Stimulated activated CD4-positive, alpha-beta T cell treated with anti-CD3 and anti-CD28 coated beads, Interleukin-1b, Interleukin-23, amount 100 ng/mL, for 4 hours (primary cell): ENCODE measurements around the gene KLK5.
"Not testable (repeated sequence)": the region's sequence is repeated elsewhere in the genome, so short reads cannot be mapped to it uniquely, and the experiment has no call there.

Source experiments
- DNase-seq, 2 donors: peaks; one replicate each; pipeline ENCODE4 v3.0.0-alpha.2; 2020; ENCODE audit warnings: low read depth in 2 of 2

KLK5 gene, protein sequence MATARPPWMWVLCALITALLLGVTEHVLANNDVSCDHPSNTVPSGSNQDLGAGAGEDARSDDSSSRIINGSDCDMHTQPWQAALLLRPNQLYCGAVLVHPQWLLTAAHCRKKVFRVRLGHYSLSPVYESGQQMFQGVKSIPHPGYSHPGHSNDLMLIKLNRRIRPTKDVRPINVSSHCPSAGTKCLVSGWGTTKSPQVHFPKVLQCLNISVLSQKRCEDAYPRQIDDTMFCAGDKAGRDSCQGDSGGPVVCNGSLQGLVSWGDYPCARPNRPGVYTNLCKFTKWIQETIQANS

DNA sequence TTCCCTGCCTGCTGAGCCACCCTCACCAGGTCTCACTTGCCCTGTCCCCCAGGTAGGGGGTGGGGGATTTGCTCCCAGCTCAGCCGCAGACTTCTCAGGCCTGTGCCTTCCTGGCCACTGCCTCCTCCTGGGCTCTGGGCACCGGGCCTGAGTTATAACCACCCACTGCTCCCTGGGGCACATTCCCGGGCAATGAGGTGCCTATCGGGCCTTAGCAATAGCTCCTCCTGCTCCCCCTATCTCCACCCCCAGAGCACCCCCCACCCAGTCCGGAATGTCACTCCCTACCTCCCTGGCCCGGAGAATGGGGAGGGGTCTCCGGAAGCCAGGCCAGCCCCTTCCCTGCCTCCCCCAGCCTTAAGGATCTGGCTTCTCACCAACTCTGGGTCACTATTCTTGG lies at the start of gene KLK5:
TSS of gene KLK5 (minus strand) at position 129 of the 400 bp plus-strand sequence. CDS start 381 bp downstream, outside the sequence.
- DNase-seq: no peak

DNA sequence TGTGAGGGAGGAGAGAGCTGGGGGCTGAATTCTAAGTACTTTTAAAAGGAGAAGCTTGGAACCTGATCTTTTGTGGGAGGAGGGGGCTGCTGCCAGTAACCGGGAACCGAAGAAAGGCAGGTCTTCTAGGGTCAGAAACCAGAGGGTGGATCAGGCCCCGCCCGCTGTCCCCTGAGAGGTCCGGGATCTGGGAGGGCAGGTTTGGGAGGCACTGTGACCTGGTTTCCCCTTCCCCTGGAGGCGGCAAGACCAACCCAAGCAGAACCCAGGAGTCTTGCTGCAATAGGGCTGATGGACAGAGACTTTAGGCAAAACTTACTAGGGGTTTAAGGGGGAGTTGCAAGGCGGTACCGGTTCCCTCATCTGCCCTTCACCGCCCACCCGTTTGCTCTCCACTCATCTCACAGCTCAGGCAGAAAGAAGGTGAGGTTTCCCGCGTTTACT lies 49.3 kb upstream of the KLK5 start:
- no peak for DNase-seq

DNA sequence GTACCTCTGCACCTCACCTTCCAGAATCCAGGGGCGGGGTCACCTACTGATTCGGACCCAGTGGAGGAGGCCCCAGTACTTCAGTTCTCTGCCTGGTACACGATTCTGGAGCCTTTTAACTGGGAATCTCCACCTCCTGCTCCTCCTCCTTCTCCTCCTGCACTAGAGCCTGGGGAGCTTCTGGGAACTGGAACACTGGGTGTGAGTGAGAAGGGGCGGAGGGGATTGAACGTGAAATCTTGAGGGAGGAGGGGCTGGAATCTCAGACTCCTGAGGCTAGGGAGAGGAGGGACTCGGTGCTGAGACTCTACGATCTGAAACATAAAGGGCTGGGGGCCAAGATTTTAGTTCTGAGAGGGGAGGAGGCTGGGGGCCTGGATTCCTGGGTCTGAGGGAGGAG lies 48.7 kb upstream of the KLK5 start, which contains the start of gene KLK8:
TSS of gene KLK8 (minus strand) at position 90 of the 400 bp plus-strand sequence. CDS start 437 bp downstream, outside the sequence.
- no peak for DNase-seq

DNA sequence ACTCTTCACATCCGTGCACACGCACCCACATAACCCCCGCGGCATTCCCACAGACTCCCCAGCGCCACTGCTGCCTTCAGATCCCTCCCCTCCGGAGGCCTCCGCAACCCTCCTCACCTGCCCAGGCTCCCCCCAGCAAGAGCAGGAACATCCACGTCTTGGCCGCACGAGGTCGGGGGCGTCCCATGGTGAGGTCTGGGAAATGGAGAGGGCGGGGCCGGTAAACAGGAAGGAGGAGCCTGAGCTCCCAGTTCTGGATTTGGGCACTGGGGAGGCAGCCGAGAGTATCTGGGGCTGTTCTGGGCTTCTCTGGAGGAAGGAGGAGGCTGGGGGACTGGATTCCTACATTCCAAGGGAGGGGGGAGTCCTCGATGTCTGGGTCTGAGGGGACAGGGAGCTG lies 48.1 kb upstream of the KLK5 start:
- DNase-seq: no peak

DNA sequence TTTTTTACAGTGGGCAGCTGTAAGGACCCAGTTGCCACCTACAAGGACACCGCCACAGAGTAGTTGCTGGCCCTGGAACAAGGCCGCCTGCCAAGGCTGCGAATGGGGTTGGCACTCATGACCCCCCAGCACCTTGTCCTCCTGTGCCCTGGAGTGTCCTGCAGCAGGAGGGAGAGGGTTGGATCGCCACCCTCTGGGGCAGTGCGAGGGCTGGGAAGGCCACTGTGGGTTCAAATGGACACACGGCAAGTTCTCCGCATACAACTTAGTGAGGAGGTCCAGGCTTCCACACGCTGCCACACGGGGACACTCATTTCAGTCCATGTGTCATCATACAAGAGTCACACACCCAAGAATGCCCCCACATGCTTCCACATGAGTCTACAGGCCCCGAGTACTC lies 47.6 kb upstream of the KLK5 start:
- DNase-seq: no peak

DNA sequence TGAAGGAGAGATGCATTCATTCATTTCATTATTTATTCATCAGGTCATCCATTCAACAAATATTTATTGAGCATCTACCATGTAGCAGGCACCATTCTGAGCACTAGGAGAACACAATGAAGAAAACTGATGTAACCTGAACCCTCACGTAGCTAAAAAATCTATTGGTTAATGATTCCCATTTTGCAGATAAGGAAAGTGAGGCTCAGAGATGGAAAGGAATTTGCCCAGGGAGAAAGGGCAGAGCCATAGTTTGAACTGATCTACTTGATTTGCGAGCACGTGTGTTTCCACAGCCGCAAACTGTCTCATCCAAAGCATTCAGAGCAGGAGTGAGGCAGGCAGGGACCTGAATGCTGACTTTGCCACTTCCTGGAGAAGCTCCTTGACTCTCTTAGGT lies 45.8 kb upstream of the KLK5 start:
- no peak for DNase-seq

DNA sequence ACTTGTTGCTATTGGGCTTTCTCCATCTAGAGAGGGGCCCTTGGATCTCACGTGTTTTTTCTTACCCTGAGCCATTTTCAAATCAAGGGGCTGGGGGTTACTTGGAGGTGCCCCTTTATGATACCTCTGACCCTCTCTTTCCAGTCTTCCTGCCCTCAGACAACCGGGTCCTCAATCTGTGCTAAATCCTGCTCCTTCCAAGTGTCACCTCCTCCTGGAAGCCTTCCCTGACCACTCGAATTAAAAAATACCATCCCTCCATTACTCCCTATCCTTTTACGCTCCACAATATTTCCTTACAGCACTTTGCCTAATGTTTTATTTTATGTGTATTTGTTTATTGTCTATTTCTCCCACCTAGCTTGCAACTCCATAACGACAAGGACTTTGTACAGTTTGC lies 45.2 kb upstream of the KLK5 start:
- no peak for DNase-seq

DNA sequence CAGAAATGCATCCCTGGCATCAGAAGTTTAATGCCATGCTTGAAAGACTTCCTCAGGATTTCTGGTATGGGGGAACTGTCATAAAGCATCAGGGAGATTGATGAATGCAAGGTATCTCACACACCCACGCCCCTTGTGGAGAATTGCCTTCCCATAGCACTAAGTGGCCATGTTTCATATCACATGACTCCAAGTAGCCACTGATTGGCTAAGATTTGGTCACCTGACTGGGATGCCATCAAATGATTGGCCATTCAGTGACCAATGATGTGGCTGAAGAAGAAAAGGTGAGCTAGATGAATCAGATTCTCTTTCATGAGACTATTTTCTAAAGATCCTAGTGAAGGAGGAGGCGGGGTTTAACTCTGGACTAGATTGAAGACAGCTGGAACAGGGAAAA lies 41.3 kb upstream of the KLK5 start:
- DNase-seq: no peak

DNA sequence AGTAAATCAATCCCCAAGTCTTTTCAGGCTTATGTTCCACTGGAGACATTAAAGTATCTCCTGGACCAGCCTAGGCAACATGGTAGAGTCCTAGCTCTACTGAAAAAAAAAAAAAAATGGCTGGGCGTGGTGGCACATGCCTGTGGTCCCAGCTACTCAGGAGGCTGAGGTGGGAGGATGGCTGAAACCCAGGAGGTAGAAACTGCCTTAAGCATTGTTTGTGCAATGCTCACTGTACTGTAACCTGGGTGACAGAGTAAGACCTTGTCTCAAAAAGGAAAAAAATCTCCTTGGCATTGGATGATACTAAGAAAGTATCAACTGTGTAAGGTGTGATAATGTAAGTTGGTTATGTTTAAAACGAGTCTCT lies 39.8 kb upstream of the KLK5 start:
- no peak for DNase-seq

DNA sequence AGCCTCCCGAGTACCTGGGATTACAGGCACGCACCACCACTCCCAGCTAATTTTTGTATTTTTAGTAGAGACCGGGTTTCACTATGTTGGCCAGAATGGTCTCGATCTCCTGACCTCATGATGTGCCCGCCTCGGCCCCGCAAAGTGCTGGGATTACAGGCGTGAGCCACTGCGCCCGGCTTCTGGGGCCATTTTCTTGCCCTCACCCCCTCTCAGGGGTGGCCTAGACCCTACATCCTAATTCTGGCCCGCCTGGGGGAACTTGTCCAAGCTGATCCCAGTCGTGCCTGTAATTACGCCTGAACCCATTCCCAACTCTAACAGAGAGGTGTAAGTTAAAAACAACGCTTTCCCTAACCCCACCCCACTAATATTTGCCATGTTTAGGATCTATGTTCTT lies 31.6 kb upstream of the KLK5 start:
- DNase-seq: not testable (repeated sequence)

DNA sequence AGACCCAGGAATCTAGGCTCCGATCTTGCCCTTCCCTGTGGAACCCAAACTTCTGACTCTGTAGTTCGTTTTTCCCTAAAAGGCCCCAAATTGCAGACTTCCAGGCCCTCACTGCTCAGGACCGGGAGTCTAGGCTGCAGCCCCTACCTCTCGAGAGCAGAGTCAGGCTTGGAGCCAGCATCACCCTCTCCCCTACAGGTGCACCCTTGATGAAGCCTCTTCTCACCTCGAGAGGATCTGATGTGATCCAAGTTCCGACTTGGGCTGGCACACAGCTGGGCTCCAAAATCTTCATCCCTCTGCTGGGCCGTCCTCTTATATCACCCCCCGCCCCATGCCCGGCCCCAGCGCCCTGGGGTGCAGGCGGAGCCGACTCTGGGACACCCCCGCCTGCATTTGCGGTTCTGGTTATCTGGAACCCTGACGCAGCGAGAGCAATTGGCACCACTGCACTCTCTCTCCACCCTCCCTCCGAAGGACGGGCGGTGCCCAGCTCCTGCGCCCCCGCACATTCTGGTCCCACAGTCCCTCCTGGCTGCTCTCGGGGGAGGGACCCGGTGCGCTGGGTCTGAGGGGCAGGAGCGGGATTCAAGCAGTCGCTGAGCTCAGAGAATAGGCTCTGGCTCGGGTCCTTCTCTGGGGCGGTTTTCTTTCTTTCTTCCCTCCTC lies 30.9 kb upstream of the KLK5 start, which contains the start of gene KLK7:
TSS of gene KLK7 (minus strand) at position 293 of the 668 bp plus-strand sequence. CDS start 1,518 bp downstream, outside the sequence.
- DNase-seq: no peak

DNA sequence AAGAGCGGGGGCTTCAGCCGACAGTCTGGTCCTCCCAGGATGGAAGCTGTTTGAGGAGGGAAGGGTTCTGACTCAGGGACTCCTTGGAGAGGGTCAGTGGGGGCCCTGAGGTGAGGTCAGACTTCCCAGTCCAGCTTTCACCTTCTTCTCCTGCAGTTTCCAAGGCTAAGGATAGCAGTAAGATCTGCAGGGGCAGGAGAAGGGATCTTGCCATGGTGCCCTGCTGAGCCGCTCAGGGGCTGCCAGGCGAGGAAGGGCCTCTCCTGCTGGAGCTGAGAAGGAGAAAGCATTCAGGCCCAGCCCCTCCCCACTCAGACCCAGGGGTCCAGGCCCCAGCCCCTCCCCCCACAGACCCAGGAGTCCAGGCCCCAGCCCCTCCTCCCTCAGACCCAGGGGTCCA lies 29.3 kb upstream of the KLK5 start:
- no peak for DNase-seq

DNA sequence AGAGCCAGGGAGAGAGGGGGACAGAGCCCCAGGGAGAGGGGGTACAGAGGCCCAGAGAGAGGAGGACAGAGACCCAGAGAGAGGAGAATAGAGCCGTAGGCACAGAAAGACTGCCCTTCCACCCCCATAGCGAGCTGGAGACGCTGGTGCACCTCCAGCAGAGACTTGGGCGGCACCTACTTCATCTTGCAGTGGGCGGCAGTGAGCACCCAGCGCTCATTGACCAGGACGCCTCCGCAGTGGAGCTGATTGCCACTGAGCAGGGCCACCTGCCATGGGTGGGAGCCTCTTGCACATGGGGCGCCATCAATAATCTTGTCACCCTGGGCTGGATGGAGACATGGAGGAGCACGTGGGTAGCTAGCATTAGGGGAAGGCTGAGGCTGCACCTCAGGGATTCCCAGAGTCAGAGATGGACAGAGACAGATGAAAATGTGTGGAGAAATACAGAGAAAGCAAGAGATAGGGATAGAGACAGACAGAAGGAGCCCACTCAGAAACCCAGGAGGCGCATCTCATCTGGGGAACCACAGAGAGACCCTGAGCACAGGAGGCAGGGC lies 28.8 kb upstream of the KLK5 start:
- no peak for DNase-seq

DNA sequence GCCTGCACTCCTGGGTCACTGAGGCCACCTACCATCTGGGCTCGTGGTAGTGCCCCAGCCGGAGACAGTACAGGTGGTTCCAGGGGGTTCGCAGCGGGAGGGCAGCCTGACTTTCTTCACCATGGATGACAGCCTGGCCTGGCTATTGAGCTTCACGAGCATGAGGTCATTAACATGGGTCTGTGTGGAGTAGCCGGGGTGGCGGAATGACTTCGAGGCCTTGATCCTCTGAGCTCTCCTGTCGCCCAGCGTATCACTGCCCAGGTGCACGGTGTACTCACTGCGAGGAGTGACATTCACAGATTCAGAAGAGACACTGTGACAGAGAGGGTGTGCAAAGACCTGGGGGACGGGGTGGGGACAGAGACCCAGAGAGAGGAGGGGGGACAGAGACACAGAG lies 27.4 kb upstream of the KLK5 start:
- no peak for DNase-seq

DNA sequence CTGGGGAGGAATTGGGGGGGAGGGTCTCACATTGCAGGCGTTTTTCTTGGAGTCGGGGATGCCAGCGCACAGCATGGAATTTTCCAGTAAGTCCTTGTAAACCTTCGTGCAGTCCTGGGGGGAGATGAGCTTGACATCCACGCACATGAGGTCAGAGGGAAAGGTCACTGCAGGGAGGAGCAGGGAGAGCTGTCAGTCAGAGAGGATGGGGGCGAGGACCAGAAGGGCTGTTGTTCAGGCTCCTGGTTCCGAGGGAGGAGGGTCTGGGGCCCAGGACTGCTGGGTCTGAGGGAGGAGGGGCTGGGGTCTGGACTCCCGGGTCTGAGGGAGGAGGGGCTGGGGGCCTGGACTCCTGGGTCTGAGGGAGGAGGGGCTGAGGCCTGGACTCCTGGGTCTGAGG lies 26.9 kb upstream of the KLK5 start:
- no peak for DNase-seq

DNA sequence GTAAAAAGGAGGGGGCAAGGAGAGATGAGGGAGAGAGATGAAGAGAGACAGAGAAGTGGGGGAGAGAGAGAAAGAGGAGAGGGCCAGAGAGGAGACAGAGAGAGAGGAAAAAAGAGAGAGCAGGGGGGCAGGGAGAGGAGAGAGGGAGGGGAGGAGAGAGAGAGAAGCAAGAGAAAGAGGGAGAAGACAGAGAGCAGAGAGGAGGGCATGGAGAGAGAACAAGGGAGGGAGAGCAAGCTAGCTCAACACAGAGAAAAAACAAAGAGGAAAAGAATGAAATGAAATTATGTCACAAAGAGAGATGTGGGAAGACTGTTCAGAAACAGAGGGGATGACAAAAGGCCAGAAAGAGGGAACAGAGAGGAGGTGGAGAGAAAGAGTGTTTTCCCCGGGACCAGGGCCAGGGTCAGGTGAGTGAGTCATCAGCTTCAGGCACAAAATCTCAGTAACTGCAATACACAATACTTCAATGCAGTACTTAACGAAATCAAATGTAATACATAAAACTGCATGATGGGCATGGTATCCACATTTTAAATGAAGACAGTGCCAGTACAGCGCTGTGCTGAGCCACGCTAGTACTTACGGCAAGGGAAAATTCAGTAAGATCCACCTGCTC lies 26.0 kb upstream of the KLK5 start:
- DNase-seq: no peak

DNA sequence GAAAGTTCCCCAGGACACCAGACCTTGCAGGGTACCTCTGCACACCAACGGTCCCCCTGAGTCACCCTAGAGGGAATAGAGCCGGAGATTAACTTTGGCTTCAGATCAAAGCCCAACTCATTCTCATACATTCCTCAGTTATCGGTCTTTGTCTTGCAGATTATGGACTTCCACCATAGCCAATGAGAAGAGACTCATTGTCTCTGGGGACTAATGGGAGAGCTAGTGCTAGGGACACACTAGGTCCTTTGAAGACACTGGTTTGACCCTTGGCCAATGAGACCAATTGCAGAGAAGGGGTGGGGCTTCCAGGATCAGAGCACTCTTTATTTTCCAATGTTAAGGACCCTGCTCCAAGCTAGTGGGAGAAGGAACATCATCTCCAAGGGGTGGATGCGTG lies 24.8 kb upstream of the KLK5 start:
- no peak for DNase-seq

DNA sequence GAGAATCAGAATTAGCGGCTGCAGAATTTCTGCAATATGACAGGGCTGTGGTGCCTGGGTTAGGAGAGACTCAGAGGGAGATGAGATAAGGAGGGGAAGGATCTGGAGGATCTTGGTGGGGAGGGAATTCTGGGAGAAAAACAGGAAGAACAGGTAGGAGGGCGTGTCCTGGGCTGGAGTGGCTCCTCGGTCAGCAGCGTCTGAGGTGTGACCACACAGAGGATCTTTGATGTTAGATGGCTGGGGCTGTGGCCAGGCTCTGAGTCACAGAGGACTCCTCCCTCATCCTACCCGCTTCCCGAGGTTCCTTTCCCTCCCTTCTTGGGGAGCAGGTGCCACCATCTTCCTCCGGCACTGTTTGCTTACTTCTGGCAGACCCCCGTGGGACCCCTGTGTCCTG lies 22.9 kb upstream of the KLK5 start:
- no peak for DNase-seq

DNA sequence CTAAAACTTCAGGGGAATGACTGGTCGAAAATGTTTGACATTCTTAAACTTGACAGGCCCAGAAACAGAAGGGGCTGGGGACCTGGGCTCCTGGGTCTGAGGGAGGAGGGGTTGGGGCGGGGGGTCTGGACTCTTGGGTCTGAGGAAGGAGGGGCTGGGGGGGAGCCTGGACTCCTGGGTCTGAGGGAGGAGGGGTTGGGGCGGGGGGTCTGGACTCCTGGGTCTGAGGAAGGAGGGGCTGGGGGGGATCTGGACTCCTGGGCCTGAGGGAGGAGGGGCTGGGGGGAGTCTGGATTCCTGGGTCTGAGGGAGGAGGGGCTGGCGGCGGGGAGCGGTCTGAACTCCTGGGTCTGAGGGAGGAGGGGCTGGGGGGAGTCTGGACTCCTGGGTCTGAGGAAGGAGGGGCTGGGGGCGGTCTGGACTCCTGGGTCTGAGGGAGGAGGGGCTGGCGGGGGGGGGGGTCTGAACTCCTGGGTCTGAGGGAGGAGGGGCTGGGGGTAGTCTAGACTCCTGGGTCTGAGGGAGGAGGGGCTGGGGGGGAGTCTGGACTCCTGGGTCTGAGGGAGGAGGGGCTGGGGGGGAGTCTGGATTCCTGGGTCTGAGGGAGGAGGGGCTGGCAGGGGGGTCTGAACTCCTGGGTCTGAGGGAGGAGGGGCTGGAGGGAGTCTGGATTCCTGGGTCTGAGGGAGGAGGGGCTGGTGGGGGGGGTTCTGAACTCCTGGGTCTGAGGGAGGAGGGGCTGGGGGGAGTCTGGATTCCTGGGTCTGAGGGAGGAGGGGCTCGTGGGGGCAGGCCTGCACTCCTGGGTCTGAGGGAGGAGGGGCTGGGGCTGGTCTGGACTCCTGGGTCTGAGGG lies 22.1 kb upstream of the KLK5 start:
- DNase-seq: no peak

DNA sequence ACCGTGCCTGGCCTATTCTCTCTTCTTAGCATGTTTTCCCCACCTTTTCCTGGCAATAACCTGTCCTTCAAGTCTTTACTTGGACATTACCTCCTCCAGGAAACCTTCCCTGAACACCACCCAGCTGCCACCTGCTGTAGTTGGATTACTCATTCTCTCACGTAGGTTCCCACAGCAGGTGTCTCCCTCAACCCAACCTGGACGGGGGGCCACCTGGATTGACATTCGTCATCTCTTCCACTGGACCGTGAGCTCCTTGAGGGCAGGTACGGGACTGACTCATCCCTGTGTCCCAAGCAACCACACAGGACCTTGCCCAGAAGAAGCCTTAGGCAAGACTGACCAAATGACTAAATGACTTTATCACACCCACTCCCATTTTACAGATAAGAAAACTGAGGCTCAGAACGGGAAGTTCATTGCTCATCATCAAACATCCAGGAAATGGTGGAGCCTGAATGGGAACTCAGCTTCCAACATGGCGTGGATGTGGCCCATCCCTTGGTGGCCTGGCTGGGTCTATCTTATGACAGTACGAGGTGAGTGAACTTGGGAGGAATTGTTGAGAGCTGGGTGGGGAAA lies 20.0 kb upstream of the KLK5 start:
- no peak for DNase-seq

DNA sequence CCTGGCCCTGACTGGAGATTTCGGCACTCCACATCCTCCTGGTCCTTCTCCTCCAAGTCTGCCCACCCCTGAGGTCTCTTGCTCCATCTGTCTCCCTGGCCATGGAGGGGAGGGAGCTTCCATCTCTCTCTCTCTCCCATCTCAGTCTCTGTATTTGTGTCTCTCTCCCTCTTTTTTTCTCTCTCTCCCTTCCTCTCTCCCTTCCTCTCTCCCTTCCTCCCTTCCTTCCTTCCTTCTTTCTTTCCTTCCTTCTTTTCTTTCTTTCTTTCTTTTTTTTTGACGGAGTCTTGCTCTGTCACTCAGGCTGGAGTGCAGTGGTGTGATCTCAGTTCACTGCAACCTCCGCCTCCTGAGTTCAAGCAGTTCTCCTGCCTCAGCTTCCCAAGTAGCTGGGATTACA lies 17.0 kb upstream of the KLK5 start:
- not testable (repeated sequence) for DNase-seq
